Endothelial cell of umbilical vein (primary cell): ENCODE measurements around the gene HCFC1R1. TPM values are rescaled to one million over a fixed set of nuclear protein-coding genes. Genes with fewer than 3 reads are reported as not detected.

Experiments
- BruUV-seq: library from RNA; stranded (reverse); fragments of 400-500 nt; replicated peaks from 2 replicates; lab custom pipeline; 2021; lab: Mats Ljungman, UMichigan
- CTCF ChIA-PET: fragments of 300-600, 350-600 bp; sonication (Branson Sonifier 250); formaldehyde crosslinking; loops from one replicate; lab custom pipeline; 2021; ENCODE audit warnings: antibody characterized with exemption, inconsistent platforms; lab: Charles Lee
- POLR2A ChIA-PET: fragments of 300-600, 350-600 bp; sonication (Branson Sonifier 250); formaldehyde crosslinking; loops from one replicate; lab custom pipeline; 2021; ENCODE audit warnings: antibody characterized with exemption, inconsistent platforms; lab: Charles Lee
- DNase-seq: peaks from one replicate; pipeline ENCODE4 v3.0.0-alpha.2; 2011; ENCODE audit warnings: low read depth, low spot score
- FAIRE-seq: peaks from 2 replicates; lab custom pipeline; 2011; peaks lifted over from hg19 to GRCh38; lab: Jason Lieb, UNC
- H2AFZ ChIP-seq: 2 replicates; pipeline ENCODE4 v1.6.0; 2012; ENCODE audit warnings: low read depth, low read length, control low read depth, inconsistent platforms
- H3K27ac ChIP-seq: 2 replicates; pipeline ENCODE4 v1.5.1; 2011; ENCODE audit warnings: low read depth, mild to moderate bottlenecking, control low read depth, low read length, moderate library complexity; ENCODE audit not compliant: insufficient read depth
- H3K27me3 ChIP-seq, 2 experiments: 2 replicates each; pipeline versions ENCODE4 v1.6.0 to v1.6.1; 2011; ENCODE audit warnings: low read length in 2 of 2, mixed read lengths in 1 of 2; ENCODE audit not compliant: control insufficient read depth in 2 of 2, insufficient read depth in 2 of 2
- H3K36me3 ChIP-seq, 2 experiments: 2 replicates in 1 of 2; 3 replicates in 1 of 2; pipeline ENCODE4 v1.5.1; 2011; ENCODE audit warnings: low read length in 2 of 2, mild to moderate bottlenecking in 1 of 2, moderate library complexity in 1 of 2; ENCODE audit not compliant: control insufficient read depth in 2 of 2, insufficient read depth in 2 of 2; ENCODE audit errors: extremely low read depth in 1 of 2
- H3K4me1 ChIP-seq: 3 replicates; pipeline ENCODE4 v1.5.1; 2011; ENCODE audit warnings: mild to moderate bottlenecking, low read length; ENCODE audit not compliant: control insufficient read depth, insufficient read depth; ENCODE audit errors: extremely low read depth
- H3K4me2 ChIP-seq: 2 replicates; pipeline ENCODE4 v1.6.1; 2011; ENCODE audit warnings: low read length, control low read depth, mixed read lengths; ENCODE audit not compliant: insufficient read depth
- H3K4me3 ChIP-seq, 3 experiments: fragments of 200-600 bp in 1 of 3; sonication (generic), shearing (Covaris generic) in 1 of 3; replicated peaks in 1 of 3; 2 replicates each; pipeline ENCODE4 v1.5.1; 2011 to 2016; ENCODE audit warnings: control low read depth in 3 of 3, low read length in 3 of 3, mild to moderate bottlenecking in 2 of 3, inconsistent platforms in 1 of 3, low read depth in 1 of 3, moderate library complexity in 1 of 3; ENCODE audit not compliant: insufficient read depth in 1 of 3
- H3K79me2 ChIP-seq: 2 replicates; pipeline ENCODE4 v1.6.0; 2012; ENCODE audit warnings: low read length, inconsistent platforms; ENCODE audit not compliant: control insufficient read depth, insufficient read depth
- H3K9ac ChIP-seq: replicated peaks from 2 replicates; pipeline ENCODE3; 2011; ENCODE audit warnings: low read length, control low read depth; ENCODE audit not compliant: insufficient read depth; ENCODE audit errors: extremely low read depth
- H3K9me1 ChIP-seq: replicated peaks from 3 replicates; pipeline ENCODE4 v1.6.0; 2011; ENCODE audit warnings: mild to moderate bottlenecking, low read length; ENCODE audit not compliant: control insufficient read depth, insufficient read depth; ENCODE audit errors: extremely low read depth
- H3K9me3 ChIP-seq: replicated peaks from 2 replicates; pipeline ENCODE4 v1.5.1; 2012; ENCODE audit warnings: low read length, inconsistent platforms; ENCODE audit not compliant: control insufficient read depth, insufficient read depth
- H4K20me1 ChIP-seq: replicated peaks from 2 replicates; pipeline ENCODE3; 2011; ENCODE audit warnings: mild to moderate bottlenecking, low read length; ENCODE audit not compliant: control insufficient read depth, insufficient read depth; ENCODE audit errors: extremely low read depth
- CTCF ChIP-seq, 2 donors: IDR thresholded peaks; 1 replicate in 1 of 2; 2 replicates in 1 of 2; pipeline ENCODE4 v1.5.1; 2011; ENCODE audit warnings: low read length in 2 of 2, mild to moderate bottlenecking in 2 of 2, moderate library complexity in 2 of 2, control low read depth in 1 of 2, inconsistent platforms in 1 of 2, low read depth in 1 of 2; ENCODE audit not compliant: insufficient read depth in 1 of 2; ENCODE audit errors: extremely low read depth in 1 of 2
- EZH2 ChIP-seq: IDR thresholded peaks from 2 replicates; pipeline ENCODE4 v1.6.1; 2012; ENCODE audit warnings: borderline replicate concordance, low read depth, mild to moderate bottlenecking, moderate library complexity, low read length, inconsistent platforms; ENCODE audit not compliant: severe bottlenecking
- FOS ChIP-seq: IDR thresholded peaks from 2 replicates; pipeline ENCODE4 v1.6.1; 2011; ENCODE audit warnings: mild to moderate bottlenecking, low read length, moderate library complexity, borderline replicate concordance; ENCODE audit not compliant: insufficient read depth
- GATA2 ChIP-seq: IDR thresholded peaks from 2 replicates; pipeline ENCODE4 v1.7.0; 2011; ENCODE audit warnings: low read depth, mild to moderate bottlenecking, moderate library complexity, mixed read lengths, low read length; ENCODE audit not compliant: insufficient read length, insufficient read depth
- JUN ChIP-seq: IDR thresholded peaks from 2 replicates; pipeline ENCODE4 v1.6.1; 2011; ENCODE audit warnings: borderline replicate concordance, low read depth; ENCODE audit not compliant: insufficient read length, insufficient read depth
- MAX ChIP-seq: IDR thresholded peaks from 2 replicates; pipeline ENCODE4 v1.6.1; 2011; ENCODE audit not compliant: insufficient read depth, insufficient read length
- MYC ChIP-seq: IDR thresholded peaks from one replicate; pipeline ENCODE4 v1.6.1; 2011; ENCODE audit warnings: mild to moderate bottlenecking, low read depth, low read length
- POLR2A ChIP-seq: IDR thresholded peaks from 2 replicates; pipeline ENCODE4 v1.6.1; 2012; ENCODE audit warnings: low read depth, mild to moderate bottlenecking, control low read depth, low read length
- POLR2AphosphoS5 ChIP-seq: IDR thresholded peaks from 2 replicates; pipeline ENCODE4 v1.6.1; 2012; ENCODE audit warnings: low read depth, mild to moderate bottlenecking, control low read depth, low read length, moderate library complexity; ENCODE audit not compliant: insufficient read depth
- dilution Hi-C: fragments of 300-500 bp; cut with MboI; formaldehyde crosslinking; loops from one replicate; pipeline ENCODE4 v1.15.0; 2019; ENCODE audit warnings: low sequenced_read_pairs; ENCODE audit not compliant: extremely low pct_ligation_motif_present
- intact Hi-C: fragments of 100-400 bp; cut with micrococcal nuclease; formaldehyde crosslinking; loops from one replicate; pipeline ENCODE4 v1.10.0; 2022
- polyA plus RNA-seq, 4 experiments: library from polyadenylated mRNA; depleted of rRNA in 3 of 4; stranded (reverse) in 3 of 4; unstranded in 1 of 4; fragments of >200 nt; gene quantifications; 2 replicates each; pipeline versions ENCODE4 v1.2.1 to v1.2.3, GENCODE V29; 2011 to 2012; ENCODE audit warnings: missing spikeins in 1 of 4
- total RNA-seq: library from RNA; stranded (reverse); gene quantifications from 2 replicates; pipeline ENCODE4 v1.2.3, GENCODE V29; 2021

The HCFC1R1 gene
- total and polyA plus RNA-seq, 2 donors (not counting 3 experiments of a cell fraction or from before 2014, with no cell fraction given) = 28.7 to 49.3 TPM

- dilution Hi-C loops = no loop called here
- no TSS peak for BruUV-seq
Measured at GRCh38 chr16:2985893-2986355, 37.8 kb downstream of the HCFC1R1 start.

More at GRCh38 chr16:2985893-2986355, 37.8 kb downstream of the HCFC1R1 start:
- TF ChIP-seq JUN = no peak
- TF ChIP-seq GATA2 = no peak
- no peak for TF ChIP-seq MYC
- no peak for TF ChIP-seq EZH2
- no peak for TF ChIP-seq MAX
- no peak for TF ChIP-seq CTCF (IDR thresholded peaks at IDR 0.05; ENCODE audit: extremely low read depth in 1 of 2, insufficient read depth in 1 of 2, low read depth in 1 of 2, low read length in 2 of 2)
- TF ChIP-seq FOS = no peak
- TF ChIP-seq POLR2A = no peak
- no peak for TF ChIP-seq POLR2AphosphoS5
- no peak overlapping the region for H3K9ac ChIP-seq
- no peaks in the 10 kb centered on the region for H3K9me1 ChIP-seq
- H3K27ac ChIP-seq = no peak overlapping the region
- no peak overlapping the region for H3K4me2 ChIP-seq
- H3K79me2 ChIP-seq = no peaks in the 10 kb centered on the region
- no peak overlapping the region for H3K4me3 ChIP-seq
- H3K36me3 ChIP-seq = no peaks in the 10 kb centered on the region
- peaks cover 2% of the 10 kb centered on the region for H3K4me1 ChIP-seq
- H4K20me1 ChIP-seq = no peaks in the 10 kb centered on the region
- POLR2A ChIA-PET = no interaction called here
- no peak for FAIRE-seq
- no peaks in the 10 kb centered on the region for H3K9me3 ChIP-seq
- intact Hi-C loops = no loop called here
- CTCF ChIA-PET = interaction anchor here (1.4 kb wide), 1 partner anchor 42 kb away, joined by 3 read pairs; no protein-coding TSS in a partner anchor
- no peak overlapping the region for H2AFZ ChIP-seq
- H3K27me3 ChIP-seq = peaks cover 0 to 5% of the 10 kb centered on the region in 2 experiments
- DNase-seq = no peak
